GM21367 (cell line): Measurements from ENCODE around the gene ZBTB7C.

ENCODE experiments used
- ATAC-seq: cut with Tn5 transposase; IDR thresholded peaks from one replicate; pipeline ENCODE4 v1.9.1; 2021; ENCODE audit not compliant: unreplicated experiment

Gene ZBTB7C

GRCh38 chr18:48219810-48220499 is 189.2 kb downstream of the ZBTB7C start:
- no peak for ATAC-seq

GRCh38 chr18:48219037-48219809 is 190.0 kb downstream of the ZBTB7C start:
- no peak for ATAC-seq

- ATAC-seq: no peak
Observed at GRCh38 chr18:48218285-48219022, 190.7 kb downstream of the ZBTB7C start.

DNA sequence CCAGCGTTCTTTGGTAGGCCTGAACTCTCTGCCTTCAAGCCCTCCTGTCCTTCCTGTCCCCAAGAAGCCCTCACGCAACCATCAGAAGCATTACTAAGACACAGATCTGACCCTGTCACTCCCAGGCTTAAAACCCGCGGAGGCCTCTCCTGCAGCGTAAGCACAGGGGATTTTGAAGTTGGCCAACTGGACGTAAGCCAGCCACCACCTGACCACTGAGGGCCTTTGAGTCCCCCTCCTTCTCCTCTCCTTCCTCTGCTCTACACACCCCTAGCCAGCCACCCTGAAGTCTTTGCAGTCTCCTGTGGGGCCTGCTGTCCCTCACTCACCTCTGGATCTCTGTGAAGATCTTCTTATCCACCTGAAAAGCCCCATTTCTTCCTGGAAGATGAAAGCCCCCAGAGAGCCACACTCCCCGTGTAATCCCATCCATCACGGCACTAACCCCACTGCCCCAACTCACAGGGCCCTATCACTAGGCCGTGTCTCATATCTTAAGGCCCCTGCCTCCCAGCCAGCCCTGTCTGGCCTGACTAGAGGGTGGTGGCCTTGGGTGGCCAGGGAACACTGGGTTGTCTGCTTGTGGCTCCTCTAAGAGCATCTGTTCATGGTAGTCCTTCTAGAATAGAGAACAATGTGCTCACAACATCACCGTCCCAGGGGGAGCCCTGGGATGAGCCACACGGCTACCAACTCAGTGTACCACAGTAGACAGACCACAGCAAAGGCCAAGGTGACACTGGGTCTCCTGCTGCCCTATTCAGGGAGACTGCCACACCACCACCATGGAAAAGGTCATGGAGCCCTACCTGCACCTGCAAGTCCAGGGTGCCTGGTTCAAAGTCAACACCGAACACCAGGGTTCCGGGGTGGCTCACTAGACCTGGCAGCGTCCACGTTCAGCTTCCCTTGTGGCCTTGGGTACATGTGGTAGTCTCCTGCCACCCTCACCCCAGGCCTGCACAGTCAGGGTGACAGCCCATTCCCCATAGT is 191.6 kb downstream of the ZBTB7C start:
- no peak for ATAC-seq

DNA sequence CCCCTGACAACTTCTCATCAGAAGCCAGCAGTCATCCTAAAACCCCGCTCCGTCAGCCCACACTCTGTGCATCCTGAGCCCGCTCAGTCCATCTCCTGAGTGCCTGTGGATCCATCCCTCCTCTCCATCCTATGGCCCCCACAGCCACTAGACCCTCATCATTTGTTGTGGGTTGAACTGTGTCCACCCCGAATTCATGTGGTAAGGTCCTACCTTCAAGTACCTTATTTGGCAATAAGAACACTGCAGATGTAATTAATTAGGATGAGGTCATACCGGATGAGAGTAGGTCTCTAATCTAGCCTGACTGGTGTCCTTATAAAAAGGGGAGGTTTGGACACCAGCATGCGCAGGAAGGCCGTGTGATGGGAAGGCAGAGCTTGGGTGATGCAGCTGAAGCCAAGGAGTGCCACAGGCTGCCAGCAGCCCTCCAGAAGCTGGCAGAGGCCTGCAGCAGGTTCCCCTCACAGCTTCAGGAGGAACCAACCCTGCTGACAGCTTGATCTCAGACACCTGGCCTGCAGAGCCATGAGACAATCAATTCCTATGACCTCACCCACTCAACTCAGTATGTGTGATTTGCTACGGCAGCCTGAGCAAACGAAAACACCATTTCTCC is 192.4 kb downstream of the ZBTB7C start:
- no peak for ATAC-seq

DNA sequence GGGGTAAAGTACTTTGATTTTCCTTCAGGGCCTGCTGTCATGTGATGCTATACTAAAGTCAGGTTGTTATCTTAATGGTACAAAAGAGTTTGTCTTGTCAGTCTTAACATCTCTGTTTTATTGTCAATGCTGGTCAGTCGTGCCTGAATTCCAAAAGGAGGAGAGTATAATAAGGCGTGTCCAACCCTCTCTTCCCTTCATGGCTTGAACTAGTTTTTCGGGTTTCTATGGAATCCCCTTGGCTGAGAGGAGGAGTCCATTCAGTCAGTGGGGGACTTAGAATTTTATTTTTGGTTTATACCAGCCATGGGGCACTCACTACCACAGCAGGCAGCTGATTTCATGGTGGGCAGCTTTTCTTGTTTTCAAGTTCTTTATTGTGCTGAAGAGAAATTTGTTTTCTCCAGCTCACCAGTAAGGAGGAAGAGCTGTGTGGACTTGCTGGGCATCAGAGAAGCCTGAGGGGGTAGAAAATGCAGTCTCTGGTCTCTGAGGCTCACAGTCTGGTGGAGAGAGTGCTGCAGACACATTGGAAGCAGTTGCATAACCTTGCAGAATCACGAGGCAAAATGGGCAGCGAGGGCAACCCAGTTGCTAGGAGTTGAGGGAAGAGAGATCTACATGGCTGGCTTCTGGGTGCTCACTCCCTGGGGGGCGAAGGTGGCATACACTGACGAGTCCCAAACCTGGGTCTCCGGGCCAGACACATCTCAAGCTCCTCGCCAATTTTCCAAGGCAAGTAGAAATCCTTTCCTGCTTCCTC is 193.1 kb downstream of the ZBTB7C start:
- ATAC-seq: no peak

DNA sequence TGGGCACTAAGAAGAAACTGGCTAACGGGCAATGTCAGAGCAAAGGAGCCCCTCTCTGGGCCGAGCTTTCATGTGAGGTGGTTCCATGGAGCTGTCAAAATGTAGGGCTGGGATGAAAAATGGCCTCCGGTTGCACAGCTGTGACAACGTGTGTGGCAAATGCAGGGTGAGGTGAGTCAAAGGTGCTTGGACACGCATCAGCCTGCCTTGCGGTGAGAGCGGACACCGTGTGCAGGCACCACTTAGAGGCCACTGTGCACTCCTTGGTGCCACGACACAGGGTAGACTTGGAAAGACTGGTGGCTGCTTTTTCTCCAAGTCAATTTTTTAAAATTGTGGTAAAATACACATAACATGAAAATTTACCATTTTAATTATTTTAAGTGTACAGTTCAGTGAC is 195.4 kb downstream of the ZBTB7C start:
- ATAC-seq: no peak

DNA sequence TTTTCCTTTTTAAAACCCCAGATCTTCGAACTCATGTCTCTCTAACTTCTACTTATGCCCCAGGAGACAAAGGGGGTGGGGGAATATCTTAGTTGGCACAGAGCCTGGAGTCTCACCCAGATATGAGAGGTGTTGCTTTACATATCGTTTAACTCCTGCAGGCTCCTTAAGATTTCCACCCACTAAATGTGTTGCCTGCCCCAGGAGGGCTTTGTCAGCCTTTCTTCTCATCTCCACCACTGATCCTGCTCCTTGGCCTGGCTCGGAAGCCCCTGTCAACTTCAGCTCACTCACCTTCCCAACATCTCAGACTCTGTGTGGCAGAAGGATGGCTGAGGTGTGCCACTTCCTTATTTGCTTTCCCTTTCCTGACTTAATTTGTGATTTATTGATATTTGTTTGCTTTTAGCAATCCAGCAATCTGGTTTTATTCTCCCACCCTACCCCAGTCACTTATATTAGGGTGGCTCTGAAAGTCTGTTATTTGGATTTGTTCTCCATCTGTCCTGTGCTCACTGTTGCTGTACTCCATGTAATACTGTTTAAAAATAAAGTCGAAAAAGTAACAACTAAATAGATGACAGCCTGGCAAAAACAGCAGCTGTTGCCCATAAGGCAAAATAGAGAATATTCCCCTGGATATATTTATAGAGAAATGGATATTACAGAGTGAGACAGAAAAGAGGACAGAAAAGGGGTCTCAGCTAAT is 200.6 kb downstream of the ZBTB7C start:
- no peak for ATAC-seq

GRCh38 chr18:48207733-48208132 is 201.4 kb downstream of the ZBTB7C start:
- ATAC-seq: no peak

GRCh38 chr18:48206887-48207286 is 202.3 kb downstream of the ZBTB7C start:
- ATAC-seq: no peak

DNA sequence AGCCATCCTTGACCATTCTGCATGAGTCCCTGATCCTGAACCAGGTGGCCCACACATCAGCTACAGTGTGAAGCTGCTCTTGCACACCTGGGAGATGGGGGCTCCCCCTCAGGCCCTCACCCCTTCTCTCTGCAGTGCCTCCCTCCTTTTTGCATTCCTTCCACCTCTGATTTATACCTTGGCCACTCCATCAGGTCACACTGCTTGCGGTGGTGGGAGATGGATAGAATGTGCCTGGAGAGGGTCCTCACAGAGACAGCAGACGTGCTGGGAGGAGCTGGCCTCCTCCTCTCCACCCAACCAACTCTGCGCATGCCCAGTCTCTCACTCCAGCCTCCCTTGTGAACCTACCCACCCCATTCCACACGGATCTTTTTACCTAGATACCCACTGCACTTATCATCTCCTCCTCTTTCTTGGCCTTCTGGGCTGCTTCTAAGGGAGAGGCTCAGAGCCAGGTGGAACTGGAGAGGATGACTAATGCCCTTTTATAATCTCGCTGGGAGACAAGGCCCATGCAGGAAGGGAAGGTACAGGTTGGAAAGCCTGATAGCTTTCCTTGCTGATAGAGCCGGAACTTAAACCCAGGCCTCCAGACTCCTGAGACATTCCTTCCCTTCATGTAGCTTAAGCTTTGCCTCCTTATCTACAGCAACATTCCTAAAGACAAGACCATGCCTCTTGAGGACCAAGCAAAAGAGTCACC is 205.1 kb downstream of the ZBTB7C start:
- ATAC-seq: no peak

- ATAC-seq: no peak
Observed at GRCh38 chr18:48203288-48203945, 205.8 kb downstream of the ZBTB7C start.

GRCh38 chr18:48202350-48203260 is 206.6 kb downstream of the ZBTB7C start:
- ATAC-seq: no peak

- no peak for ATAC-seq
Observed at GRCh38 chr18:48202006-48202348, 207.2 kb downstream of the ZBTB7C start.

- no peak for ATAC-seq
Observed at GRCh38 chr18:48201337-48202005, 207.7 kb downstream of the ZBTB7C start.

DNA sequence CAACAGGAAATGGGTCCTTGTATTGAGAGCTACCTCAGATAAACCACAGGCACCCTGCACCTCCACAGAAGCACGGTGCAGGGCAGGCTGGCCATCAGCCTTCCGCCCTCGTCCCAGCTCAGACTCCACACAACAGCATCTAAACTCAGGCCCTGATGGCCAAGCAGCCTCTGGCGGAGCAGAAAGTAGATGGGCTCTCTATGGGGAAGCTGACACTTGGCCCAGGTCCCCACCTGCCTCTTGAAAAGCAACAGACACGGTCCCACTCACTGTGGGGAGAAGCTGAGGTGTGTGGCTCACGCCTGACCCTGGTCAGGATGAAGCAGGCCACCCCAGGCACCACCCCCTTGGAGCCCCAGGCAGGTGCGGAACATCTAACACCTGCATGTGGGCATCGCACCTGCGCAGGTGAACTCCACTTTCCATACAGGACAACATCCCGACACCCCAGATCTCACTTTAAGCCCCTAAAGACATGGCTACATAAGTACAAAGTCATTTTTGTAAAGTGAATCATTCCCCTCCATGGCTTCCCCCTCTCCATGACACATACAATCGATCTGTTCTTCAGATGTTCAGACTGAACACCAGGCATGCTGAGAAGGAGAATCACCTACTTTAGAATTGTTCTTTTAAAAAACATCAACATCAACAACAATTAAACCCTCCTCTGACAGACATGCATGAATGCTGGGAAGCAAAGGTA is 208.4 kb downstream of the ZBTB7C start:
- no peak for ATAC-seq
